ENCODE measurements around the gene MRPL17. TPM values are rescaled to one million over a fixed set of nuclear protein-coding genes. Genes with fewer than 3 reads are reported as not detected.

The MRPL17 gene
- total RNA-seq, 1 experiment from 2014 or later: 35.2 TPM

- in situ Hi-C loops (cut with HindIII; ENCODE audit: low sequenced_read_pairs): no loop called here
- DNase-seq (ENCODE audit: low spot score): no peak
Measured at GRCh38 chr11:6656936-6657335, 26.2 kb downstream of the MRPL17 start.

GRCh38 chr11:6656584-6656915, 26.6 kb downstream of the MRPL17 start:
- in situ Hi-C loops (cut with HindIII; ENCODE audit: low sequenced_read_pairs): no loop called here
- no peak for DNase-seq (ENCODE audit: low spot score)

GRCh38 chr11:6655790-6656583, 27.2 kb downstream of the MRPL17 start, which contains the start of gene DCHS1:
DCHS1 (minus strand) TSS chr11:6655809; CDS start chr11:6641613, 14,196 bp downstream.
- DNase-seq (ENCODE audit: low spot score): no peak
- in situ Hi-C loops (cut with HindIII; ENCODE audit: low sequenced_read_pairs): no loop called here

GRCh38 chr11:6655020-6655789, 27.9 kb downstream of the MRPL17 start:
- in situ Hi-C loops (cut with HindIII; ENCODE audit: low sequenced_read_pairs): no loop called here
- no peak for DNase-seq (ENCODE audit: low spot score)

GRCh38 chr11:6654281-6655019, 28.7 kb downstream of the MRPL17 start:
- DNase-seq (ENCODE audit: low spot score): no peak
- in situ Hi-C loops (cut with HindIII; ENCODE audit: low sequenced_read_pairs): no loop called here

GRCh38 chr11:6653656-6654055, 29.5 kb downstream of the MRPL17 start:
- in situ Hi-C loops (cut with HindIII; ENCODE audit: low sequenced_read_pairs): no loop called here
- no peak for DNase-seq (ENCODE audit: low spot score)

GRCh38 chr11:6653097-6653496, 30.0 kb downstream of the MRPL17 start:
- DNase-seq (ENCODE audit: low spot score): no peak
- in situ Hi-C loops (cut with HindIII; ENCODE audit: low sequenced_read_pairs): no loop called here

DNA sequence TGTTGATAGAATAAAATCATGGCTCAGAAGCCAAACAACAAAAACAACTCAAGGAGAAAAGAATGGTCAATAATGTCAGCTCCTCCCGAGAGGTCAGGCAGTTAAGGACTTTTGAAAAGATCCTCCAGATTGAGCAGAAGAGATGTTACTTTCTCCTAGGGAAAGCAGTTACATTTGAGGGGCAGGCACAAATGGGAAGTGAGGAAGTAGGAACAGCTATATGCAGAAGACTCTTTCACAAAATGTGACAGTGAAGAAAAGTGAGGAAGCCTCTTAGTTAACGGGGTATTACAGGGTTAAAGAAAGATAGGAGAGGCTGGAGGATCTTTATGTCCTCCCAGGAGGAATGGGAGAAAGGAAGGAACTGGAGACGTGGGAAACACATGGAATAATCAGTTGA, 31.0 kb downstream of the MRPL17 start:
- in situ Hi-C loops (cut with HindIII; ENCODE audit: low sequenced_read_pairs): no loop called here
- no peak for DNase-seq (ENCODE audit: low spot score)

DNA sequence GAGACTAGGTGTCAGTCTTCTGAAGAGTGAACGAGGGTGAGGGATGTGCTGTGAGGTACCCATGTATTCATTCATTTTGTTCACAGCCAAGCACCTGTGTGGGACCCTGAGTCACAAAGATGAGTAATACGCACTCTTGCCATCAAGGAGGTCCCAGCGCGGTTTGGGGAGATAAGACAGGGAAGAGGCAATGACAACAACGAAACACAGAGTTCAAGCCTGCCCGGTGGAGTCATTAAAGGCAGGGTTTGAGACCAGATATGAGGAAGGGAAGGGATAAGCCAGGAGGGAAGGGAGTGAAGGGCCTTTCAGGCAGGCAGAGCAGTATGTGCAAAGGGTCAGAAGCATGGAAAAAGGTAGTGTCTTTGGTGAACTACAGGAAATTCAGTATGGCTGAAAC, 32.2 kb downstream of the MRPL17 start:
- in situ Hi-C loops (cut with HindIII; ENCODE audit: low sequenced_read_pairs): no loop called here
- no peak for DNase-seq (ENCODE audit: low spot score)

DNA sequence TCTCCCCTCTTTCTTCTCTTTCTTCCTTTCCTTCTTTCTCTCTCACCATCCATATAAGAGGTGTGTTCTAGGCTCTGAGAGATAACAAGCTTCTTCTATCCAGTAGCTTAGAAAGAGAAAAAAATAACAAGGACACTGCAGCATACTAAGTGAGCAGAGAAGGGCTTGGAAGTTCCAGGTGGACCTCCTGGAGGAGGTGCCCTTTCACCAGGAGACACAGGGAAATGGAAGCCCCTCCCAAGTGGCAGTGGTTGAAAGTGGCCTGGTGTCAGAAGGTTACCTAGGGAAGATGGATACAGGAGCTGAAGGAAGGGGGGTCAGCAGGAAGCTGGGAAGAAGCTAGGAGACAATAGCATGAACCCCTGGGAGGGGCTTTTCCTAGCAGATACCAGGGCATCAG, 33.0 kb downstream of the MRPL17 start:
- no peak for DNase-seq (ENCODE audit: low spot score)
- in situ Hi-C loops (cut with HindIII; ENCODE audit: low sequenced_read_pairs): no loop called here

- DNase-seq (ENCODE audit: low spot score): no peak
- in situ Hi-C loops (cut with HindIII; ENCODE audit: low sequenced_read_pairs): no loop called here
Measured at GRCh38 chr11:6648501-6648900, 34.6 kb downstream of the MRPL17 start.

GRCh38 chr11:6647836-6648235, 35.3 kb downstream of the MRPL17 start:
- no peak for DNase-seq (ENCODE audit: low spot score)
- in situ Hi-C loops (cut with HindIII; ENCODE audit: low sequenced_read_pairs): no loop called here

DNA sequence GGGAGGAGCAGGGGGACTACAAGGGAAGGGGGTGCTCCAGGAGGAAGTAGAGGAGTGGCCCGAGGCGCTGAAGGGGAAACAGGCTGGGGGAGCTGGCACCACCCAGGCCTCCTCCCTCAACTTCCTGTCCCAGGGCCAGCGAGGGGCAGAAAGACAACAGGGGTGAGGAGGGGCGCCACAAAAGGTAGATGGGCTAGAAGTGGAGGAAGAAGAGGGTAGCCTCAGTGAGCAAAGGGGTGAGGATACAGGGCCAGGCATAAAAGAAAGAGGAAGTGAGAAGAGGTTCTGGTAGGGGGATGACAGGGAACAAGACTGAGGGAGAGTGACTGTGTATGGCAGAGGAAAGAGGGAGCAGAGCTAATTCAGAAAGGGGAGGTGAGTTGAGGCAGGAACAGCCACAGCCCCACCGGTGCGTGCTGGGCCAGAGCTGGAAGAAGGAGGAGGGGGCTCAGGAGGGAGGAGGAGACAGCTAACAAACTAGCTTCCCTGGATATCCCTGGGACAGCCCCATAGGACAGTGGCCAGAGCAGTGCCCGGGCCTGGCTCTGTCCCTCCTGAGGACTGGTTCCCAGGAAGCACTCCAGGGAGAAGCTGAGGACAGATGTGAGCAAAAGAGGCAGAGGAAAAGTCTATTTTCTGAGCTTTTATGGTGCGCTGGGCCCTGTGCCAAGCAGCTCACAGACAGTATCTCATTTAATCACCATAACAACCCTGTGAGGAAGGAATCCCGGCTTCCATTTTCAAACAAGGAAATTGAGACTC, 36.0 kb downstream of the MRPL17 start:
- DNase-seq (ENCODE audit: low spot score): no peak
- in situ Hi-C loops (cut with HindIII; ENCODE audit: low sequenced_read_pairs): no loop called here

- in situ Hi-C loops (cut with HindIII; ENCODE audit: low sequenced_read_pairs): no loop called here
- DNase-seq (ENCODE audit: low spot score): no peak
Measured at GRCh38 chr11:6646576-6646917, 36.6 kb downstream of the MRPL17 start.

GRCh38 chr11:6646071-6646470, 37.1 kb downstream of the MRPL17 start:
- in situ Hi-C loops (cut with HindIII; ENCODE audit: low sequenced_read_pairs): no loop called here
- no peak for DNase-seq (ENCODE audit: low spot score)

- in situ Hi-C loops (cut with HindIII; ENCODE audit: low sequenced_read_pairs): no loop called here
- DNase-seq (ENCODE audit: low spot score): no peak
Measured at GRCh38 chr11:6642957-6643356, 40.2 kb downstream of the MRPL17 start.

DNA sequence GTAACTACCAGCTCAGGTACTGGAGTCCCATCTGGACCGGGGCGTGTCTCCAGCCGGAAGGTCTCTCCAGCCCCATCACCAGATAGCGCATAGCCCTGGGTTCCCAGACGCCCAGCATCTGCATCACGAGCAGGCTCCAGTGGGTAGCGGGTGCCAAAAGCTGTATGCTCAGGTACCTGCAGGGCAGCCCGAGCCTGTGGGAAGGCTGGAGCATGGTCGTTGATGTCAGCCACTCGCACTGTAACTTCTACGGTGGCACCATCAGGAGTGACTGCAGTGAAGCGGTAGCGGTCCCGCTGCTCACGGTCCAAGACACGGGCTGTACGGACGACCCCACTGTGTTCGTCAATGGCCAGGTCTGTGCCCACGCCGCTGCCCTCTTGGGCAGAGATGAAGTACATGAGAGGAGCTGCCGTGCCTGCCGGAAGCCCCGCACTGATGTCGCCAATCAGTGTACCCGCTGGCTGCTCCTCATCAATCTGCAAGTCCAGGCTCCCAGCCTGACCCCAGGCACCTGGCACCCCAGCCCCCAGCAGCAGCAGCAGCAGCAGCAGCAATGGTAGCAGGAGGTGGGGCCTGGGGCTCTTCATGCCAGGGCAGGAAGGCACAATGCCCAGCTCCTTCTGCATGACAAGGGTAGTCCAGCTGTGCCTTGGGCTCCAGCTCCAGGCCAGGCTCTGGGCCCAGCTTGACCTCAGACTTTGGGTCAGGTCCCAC, 42.0 kb downstream of the MRPL17 start:
- in situ Hi-C loops (cut with HindIII; ENCODE audit: low sequenced_read_pairs): no loop called here
- no peak for DNase-seq (ENCODE audit: low spot score)

DNA sequence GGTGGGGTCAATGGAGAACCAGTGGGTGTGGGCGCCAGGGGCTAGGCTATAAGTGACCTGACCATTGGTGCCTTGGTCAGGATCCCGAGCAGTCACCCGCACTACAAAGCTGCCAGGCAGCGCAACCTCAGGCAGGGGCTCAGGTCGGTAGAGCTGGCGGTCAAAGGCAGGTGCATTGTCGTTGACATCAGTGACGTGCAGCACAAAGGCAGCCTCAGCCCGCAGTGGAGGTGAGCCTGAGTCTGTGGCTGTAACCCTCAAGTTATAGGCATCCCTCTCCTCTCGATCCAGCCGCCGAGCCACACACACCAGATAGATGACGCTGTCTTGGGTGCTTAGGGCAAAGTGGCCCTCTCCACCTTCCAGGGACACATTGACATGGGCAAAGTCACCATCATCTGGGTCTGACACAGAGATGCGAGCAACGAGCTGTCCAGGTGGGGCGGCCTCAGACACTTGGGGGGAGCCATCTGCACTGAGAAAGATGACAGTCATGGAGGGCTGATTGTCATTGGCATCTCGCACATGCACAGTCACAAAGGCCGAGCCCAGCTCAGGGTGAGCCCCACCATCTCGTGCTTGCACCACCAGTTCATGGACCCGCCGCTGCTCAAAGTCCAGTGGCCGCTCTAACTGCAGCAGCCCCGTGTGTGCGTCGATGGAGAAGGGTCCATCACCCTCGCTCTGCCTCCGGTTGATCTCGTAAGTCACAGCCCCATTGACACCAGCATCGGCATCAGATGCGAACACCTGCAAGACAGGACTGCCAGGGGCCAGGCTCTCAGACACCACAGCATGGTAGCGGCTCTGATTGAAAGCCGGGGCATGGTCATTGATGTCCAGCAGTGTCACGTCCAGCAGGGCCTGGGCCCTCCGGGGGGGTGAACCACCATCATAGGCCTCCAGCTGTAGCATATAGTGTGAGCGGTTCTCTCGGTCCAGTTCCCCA, 42.8 kb downstream of the MRPL17 start:
- in situ Hi-C loops (cut with HindIII; ENCODE audit: low sequenced_read_pairs): no loop called here
- DNase-seq (ENCODE audit: low spot score): no peak
